ENCODE data around the gene ERCC2. TPM values are rescaled to one million over a fixed set of nuclear protein-coding genes. Genes with fewer than 3 reads are reported as not detected.
A peak's percentile ranks its signal among the peaks of the same experiment; 100 is the strongest.

ERCC2 gene
- total and polyA plus RNA-seq, 2 of the 4 experiments (the other 2 are of a cell fraction) = 30.6 to 66.5 TPM

DNA sequence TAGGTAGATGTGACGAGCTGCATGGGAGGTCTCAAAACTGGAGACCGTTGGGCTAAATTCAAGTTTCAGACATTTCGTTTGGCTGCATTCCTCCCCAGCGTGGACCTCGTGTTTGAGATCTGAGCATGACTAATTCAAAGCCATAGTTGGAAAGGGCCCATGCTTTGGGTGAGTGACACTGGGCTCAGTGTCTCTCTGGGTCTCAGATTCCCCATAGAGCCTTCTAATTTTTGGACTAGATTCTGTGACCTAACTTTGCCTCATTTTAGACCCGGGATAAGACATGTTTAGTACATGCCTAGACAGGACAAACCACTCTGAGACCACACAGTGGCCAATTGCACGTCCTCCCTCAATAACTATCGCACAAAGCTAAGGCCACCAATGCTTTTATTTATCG, 64.3 kb downstream of the ERCC2 start:
- Histone ChIP-seq H4K91ac (ENCODE audit: insufficient read depth, low read depth, low read length) (no peak overlapping the region), H3K27me3 (ENCODE audit: control insufficient read depth, insufficient read depth, low read length) (no peaks in the 10 kb centered on the region), H2AFZ (replicated peaks; ENCODE audit: low read length, poor library complexity) (no peak overlapping the region), H2BK120ac (ENCODE audit: low read depth, low read length) (no peak overlapping the region), H4K8ac (ENCODE audit: low read depth in 2 of 2, low read length in 2 of 2) (no peak overlapping the region), H4K20me1 (ENCODE audit: insufficient read depth, low read length) (no peaks in the 10 kb centered on the region), H3K9me1 (ENCODE audit: insufficient read depth, low read length) (peaks cover 5% of the 10 kb centered on the region; the same call in 1 of the 2 replicates), H2AK9ac (replicated peaks; ENCODE audit: low read depth, low read length, poor library complexity) (peak overlapping the region; percentile 10), H3K14ac (replicated peaks; ENCODE audit: low read depth, low read length) (no peak overlapping the region), H3K9me3 (ENCODE audit: control insufficient read depth, insufficient read depth, low read length) (0 out of 2 replicates have a peak, but pooled peaks cover 2% of the 10 kb centered on the region), H4K5ac (ENCODE audit: low read depth, low read length) (no peak overlapping the region), H3K4ac (ENCODE audit: low read depth, low read length) (no peak overlapping the region), H3K27ac (ENCODE audit: insufficient read depth, low read length) (no peak overlapping the region), H3K4me2 (ENCODE audit: low read depth, low read length) (no peak overlapping the region), H2BK15ac (ENCODE audit: low read depth, low read length) (no peak overlapping the region), H3K4me1 (ENCODE audit: control insufficient read depth, insufficient read depth, low read length) (no peaks in the 10 kb centered on the region), H3K23ac (ENCODE audit: low read depth, low read length) (no peak overlapping the region), H3K56ac (ENCODE audit: extremely low read depth, insufficient read depth, low read length) (no peak overlapping the region), H3K4me3 (ENCODE audit: insufficient read depth, low read depth, low read length) (no peak overlapping the region), H3K36me3 (ENCODE audit: control insufficient read depth, insufficient read depth, low read length) (peaks cover 9% of the 10 kb centered on the region; the same call in 1 of the 2 replicates), H3K9ac (ENCODE audit: low read depth, low read length) (no peak overlapping the region), H3K79me1 (ENCODE audit: low read depth in 1 of 2, low read length in 2 of 2) (no peaks in the 10 kb centered on the region), H2BK20ac (ENCODE audit: low read depth, low read length) (no peak overlapping the region), H3K18ac (ENCODE audit: low read depth, low read length) (no peak overlapping the region), H2BK5ac (ENCODE audit: low read depth, low read length, poor library complexity, severe bottlenecking) (no peak overlapping the region), H2AK5ac (ENCODE audit: low read depth, low read length) (no peak overlapping the region)
- no peak for DNase-seq
- dilution Hi-C loops (cut with HindIII; ENCODE audit: low sequenced_read_pairs, unreplicated experiment) = no loop called here
- ATAC-seq (ENCODE audit: low read depth) = peak; percentile 23
- WGBS, 2 experiments (ENCODE audit: extremely low coverage in 2 of 2, insufficient read length in 1 of 2) = 29% methylated on average over 4 of the region's 9 CpGs; no CpG with 5 or more reads in 1 of the 2 experiments
- TF ChIP-seq CHD1 (IDR thresholded peaks at IDR 0.05; ENCODE audit: low read depth, low read length) = no peak
- intact Hi-C loops (cut with micrococcal nuclease) = no loop called here
- CTCF ChIA-PET = no interaction called here
- BruUV-seq (replicated peaks) = no TSS peak
- POLR2A ChIA-PET (ENCODE audit: unreplicated experiment) = no interaction called here
- in situ Hi-C loops (cut with MboI; ENCODE audit: low sequenced_read_pairs) = no loop called here

All from IMR-90 (cell line).